Stimulated activated CD8-positive, alpha-beta memory T cell treated with anti-CD3 and anti-CD28 coated beads, Interleukin-15, amount 100 ng/mL, for 24 hours (primary cell): Measurements from ENCODE around the gene TUBB4B.

Source experiments
- DNase-seq: peaks from one replicate; pipeline ENCODE4 v3.0.0-alpha.2; 2020; ENCODE audit warnings: low read depth

TUBB4B gene

DNA sequence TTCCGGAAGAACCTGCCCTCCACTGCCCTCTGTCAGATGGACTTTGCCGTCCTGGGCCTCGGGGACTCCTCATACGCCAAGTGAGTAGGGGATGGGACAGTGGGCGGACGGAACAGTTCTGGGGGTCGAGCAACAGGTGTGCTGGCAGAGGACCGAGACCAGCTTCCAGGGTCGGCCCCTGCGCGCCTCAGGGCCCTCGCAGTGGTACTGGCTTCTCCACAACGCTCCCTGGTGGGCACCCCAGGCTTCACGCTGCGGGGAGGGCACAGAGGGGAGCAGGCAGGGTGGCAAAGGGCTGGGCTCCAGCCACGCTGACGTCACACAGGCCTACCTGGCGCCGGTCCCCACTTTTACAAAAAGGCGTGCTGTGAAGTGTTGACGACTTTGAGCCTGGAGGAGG lies 28.6 kb upstream of the TUBB4B start:
- no peak for DNase-seq

DNA sequence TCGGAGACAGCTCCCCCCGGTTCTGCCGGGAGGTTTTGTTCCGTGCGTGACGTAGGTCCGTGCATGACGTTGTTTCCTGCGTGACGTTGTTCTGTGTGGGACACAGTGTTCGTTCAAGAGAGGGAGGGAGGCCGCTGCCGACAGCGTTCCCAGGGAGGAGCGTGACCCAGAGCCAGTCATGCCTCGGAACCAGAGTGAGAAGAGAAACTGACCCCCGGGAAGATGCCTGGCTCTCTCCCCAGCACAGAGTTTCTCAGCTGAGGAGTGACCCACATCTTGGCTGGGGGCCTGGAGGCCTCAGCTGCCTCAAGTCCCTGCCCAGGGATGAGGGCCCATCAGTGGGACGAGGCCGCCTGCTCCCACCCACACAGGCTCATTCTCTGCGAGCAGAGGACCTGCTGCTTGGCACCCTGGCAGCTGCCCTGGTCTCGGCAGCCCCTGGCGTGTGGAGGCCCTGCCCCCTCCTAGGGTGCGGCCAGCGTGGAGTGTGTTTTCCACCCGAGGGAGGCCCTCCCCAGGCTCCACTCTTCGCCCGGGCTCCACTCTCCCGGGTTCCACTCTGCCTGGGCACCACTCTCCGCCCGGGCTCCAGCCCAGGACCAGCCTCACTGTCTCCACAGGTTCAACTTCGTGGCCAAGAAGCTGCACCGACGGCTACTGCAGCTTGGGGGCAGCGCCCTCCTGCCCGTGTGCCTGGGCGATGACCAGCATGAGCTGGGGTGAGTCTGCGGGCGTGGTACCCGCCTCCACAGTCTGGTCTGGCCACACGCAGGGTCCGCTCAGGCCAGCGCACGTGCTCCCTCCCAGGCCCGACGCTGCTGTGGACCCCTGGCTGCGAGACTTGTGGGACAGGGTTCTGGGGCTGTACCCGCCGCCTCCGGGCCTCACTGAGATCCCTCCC lies 27.7 kb upstream of the TUBB4B start:
- no peak for DNase-seq

DNA sequence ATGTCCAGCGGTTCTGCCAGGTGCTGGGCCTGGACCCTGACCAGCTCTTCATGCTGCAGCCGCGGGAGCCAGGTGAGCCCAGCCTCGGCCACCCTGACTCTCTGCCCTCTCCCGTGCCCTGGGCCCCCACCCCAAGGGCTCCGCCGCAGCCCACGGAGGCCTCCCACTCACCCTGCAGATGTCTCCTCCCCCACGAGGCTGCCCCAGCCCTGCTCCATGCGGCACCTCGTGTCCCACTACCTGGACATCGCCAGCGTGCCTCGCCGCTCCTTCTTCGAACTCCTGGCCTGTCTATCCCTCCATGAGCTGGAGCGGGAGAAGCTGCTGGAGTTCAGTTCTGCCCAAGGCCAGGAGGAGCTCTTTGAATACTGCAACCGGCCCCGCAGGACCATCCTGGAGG lies 26.5 kb upstream of the TUBB4B start:
- DNase-seq = no peak

DNA sequence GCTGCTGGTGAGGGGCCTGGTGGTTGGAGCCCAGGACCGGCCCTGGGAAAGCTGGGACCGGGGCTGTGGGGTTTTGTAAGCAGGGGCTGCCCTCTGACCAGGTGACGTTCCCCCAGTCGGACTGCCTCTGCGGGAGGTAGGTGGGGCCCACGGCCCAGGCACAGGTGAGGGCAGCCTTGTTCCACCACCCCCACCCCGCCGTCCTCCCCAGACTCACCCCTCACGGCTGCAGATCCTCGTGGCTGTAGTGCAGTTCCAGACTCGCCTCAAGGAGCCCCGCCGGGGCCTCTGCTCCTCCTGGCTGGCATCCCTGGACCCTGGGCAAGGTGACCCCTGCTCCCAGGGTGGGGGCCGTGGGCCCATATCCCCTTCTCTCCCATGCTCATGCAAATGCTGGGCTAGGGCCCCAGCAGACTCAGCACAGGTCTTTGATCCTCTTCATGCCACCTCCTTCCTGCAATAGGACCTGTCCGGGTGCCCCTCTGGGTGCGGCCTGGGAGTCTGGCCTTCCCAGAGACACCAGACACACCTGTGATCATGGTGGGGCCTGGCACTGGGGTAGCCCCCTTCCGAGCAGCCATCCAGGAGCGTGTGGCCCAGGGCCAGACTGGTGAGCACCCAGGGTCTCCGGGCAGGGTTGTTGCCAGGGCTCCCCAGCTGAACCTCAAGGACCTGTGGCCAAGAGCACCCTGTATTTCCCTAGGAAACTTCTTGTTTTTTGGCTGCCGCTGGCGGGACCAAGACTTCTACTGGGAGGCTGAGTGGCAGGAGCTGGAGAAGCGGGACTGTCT lies 25.7 kb upstream of the TUBB4B start:
- DNase-seq = no peak

DNA sequence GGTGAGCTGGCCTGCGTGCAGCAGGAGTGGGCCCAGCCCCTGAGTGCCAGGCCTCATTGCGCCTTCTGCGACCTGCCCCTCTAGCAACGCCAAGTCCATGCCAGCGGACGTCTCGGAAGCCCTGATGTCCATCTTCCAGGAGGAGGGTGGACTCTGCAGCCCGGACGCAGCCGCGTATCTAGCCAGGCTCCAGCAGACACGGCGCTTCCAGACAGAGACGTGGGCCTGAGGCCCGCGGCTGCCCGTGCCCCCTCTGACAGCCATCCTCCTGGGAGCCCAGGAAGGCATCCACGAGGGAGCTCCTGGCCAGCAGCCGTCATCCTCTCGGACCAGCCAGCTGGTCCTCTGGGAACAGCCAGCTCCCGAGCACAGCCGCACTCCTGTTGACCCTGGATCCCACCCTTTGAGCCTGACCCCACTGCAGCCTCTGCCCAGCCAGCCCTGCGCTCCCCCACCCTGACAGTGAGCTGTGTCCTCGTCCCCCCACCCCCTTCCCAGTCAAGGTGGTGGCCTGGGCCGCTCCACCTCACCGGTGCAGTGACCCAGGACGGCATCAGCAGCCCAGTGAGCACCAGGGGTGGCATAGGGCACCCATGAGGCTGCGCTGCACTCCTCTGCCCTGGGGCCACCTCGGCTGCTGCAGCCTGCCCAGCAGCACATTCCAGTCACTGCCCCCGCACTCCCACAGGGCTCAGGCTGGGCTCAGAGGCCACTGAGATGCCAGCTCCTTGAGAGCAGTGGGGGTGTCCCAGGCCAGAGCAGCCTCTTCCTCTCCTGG lies 24.7 kb upstream of the TUBB4B start:
- no peak for DNase-seq

DNA sequence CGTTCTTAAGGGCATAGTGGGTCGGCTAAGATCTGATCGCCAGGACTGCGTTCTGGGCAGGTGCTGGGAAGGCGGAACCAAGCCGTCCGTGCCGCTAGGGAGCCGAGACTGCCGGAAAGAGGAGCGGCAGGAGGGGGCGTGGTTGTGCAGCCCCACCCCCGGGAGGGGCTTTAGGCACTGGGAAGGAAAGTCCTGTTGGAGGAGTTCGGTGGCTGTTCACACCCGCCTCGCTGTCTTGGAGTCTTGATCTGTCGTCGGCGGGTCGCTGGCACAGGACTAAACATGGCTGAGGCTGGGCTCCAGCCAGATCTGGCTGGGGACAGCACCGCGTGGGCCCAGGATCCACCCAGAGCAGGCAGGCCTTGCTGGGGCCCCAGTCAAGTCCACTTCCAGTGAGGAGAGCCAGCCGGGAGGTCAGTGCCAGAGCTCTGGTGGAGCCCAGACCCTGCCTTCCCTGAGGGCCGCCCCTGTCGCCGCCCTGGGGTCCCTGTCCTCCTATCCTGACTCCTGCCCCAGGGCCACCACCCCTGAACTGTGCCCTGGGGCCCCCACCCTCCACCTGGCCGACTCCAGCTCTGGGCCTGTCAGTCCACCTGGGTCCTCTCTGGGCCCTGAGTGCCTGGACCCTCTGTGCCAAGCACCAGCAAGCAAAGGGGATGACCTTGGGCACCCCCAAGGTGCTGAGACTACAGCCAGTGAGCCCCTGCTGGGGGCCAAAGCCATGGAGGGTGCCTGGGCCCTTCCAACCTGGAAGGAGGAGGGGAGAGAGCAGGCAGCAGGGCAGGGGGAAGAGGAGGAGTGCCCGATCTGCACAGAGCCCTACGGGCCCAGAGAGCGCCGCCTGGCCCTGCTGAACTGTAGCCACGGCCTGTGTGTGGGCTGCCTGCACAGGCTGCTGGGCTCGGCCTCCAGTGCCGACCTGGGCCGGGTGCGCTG lies 23.5 kb upstream of the TUBB4B start:
- DNase-seq = no peak

DNA sequence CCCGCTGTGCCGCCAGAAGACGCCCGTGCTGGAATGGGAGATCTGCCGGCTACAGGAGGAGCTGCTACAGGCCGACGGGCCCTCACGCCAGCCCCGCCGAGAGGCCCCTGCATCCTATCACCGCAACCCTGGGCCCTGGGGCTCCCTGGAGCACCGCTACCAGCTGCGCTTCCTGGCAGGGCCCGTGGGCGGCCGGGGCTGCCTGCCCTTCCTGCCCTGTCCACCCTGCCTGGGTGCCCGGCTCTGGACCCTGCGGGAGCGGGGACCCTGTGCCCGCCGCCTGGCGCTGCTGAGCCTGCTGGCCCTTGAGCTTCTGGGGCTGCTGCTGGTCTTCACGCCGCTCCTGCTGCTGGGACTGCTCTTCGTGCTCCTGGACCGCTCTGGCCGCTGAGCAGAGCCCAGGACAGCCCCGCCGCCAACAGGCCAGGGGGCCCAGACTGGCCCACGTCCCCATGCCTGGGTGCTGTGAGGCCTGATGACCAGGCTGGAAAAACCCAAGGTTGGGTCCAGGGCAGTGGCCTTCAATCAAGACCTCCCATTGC lies 22.8 kb upstream of the TUBB4B start:
- DNase-seq = no peak

DNA sequence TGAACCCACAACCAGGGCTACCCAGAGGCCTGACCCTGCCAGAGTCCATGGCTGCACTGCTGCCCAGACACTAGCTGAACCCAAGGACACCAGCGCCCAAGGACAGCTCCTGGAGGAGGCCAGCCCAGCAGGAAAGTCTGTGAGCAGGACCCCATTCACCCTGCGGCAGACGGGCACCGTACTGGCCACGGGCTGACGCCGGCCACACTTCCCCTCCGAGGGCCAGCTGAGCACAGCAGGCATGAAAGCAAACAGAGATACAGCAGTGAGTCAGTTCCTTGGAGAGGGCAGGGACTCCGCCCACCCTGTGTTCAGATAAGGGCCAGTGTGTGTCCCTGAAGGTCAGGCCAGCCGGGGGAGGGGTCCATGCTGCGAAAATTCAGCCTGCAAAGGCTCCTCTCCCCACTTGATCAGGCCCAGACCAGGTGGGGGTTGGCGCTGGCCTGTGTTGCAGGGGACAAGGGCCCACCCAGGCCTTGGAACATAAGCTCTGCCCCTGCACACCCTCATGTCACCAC lies 22.3 kb upstream of the TUBB4B start:
- no peak for DNase-seq

DNA sequence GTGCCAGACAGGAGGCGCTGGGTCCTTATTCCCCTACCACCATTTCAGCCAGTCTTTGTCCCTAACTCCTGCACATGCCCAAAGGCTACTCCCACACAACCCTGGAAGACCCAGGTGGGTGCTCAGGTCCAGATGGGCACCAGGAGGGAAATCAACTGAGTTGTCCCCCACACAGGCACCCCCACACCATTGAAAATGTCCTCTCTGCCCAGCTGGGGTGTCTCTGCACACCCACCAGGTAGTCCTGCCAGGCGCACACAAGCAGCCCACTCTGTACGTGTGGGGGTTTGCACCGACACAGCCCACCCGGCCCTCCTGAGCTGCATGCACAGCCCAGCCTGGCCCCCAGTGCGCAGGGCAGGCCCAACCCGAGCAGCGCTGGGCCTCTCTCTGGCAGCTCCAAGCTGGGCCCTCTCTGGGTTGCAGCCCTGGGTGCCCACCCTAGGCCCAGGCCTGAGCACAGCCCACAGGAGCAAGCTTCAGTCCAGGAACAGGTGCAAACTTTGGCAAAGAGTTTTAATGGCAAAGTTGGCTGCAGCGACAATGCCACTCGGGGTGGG lies 21.2 kb upstream of the TUBB4B start:
- DNase-seq = no peak

DNA sequence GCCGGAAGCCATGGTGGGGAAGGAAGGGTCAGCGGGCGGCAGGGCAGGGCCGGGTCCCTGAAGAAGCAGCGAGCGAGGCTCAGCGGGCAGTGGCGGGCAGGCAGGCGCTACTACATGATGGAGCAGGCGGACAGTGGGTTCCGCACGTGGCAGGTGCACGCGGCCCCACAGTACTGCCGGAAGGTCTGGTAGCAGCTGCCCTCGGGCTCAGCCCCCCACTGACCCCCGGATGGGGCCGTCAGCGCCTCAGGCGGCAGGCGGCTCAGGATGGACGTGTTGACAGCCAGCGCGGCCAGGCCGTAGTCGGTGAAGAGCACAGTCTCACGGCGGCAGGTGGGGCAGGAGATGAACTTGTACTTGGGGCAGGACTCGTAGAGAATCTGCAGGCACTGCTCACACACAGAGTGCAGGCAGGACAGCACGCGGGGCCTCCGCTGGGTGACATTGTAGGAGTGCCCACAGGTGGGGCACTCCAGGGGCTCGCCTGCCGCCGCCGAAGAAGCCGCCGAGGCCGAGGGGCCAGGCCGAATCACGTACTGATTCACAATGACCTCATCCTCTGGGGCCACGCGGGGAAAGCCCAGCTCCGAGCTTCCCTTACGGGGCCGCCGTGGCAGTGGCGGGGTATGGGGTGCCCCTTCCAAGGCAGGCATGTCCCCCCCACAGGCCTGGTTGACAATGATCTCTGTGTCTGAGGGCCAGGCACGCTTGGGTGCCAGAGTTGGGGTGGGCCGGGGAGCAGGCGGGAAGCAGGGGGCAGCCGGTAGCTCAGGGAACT lies 20.6 kb upstream of the TUBB4B start:
- no peak for DNase-seq

DNA sequence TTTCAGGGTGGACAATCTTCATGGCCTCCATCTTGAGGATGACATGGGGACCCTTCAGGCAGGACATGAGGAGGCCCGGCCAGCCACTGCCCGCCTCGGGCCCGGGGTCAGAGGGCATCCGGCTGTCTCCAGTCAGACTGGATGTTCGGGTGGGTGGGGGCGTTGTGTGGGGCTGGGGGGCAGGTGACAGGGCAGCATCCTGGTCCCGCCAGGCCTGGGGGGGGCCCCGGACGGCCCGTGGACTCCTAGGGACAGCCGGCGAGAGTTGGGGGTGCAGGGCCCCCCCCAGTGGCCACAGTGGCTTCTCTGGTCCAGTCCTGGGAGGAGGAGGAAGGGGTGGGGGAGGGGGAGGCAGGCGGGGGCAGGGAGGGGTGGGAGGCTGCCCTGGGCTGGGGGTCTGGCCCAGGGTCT lies 20.0 kb upstream of the TUBB4B start:
- DNase-seq = no peak

DNA sequence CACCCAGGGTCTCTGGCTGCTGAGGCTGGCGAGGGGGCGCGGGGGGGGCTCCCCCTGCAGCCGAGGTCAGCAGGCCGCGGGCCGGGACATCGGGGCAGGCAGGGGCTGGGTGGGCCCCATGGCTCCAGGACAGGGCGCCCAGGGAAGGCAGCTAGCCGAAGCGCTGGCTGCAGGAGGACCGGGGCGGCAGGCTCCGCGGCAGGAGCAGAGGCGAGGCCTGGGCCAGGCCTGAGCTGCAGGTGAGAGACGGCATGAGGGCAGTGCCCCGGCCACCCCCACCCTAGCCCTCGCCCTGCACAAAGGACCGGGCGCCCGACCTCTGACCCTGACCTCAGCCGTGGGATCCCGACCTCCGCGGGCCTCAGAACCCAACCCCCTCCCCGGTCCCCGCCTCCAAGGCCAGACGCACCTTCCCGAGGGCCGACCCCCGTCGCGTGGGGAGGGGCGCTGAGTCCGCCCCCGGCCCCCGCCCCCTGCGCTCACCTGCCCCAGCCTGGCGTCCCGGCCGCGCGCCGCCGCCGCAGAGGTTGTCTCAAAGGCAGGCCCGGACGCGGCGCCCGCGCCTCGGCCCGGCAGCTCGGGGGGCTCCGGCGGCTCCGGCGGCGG lies 19.5 kb upstream of the TUBB4B start:
- no peak for DNase-seq

DNA sequence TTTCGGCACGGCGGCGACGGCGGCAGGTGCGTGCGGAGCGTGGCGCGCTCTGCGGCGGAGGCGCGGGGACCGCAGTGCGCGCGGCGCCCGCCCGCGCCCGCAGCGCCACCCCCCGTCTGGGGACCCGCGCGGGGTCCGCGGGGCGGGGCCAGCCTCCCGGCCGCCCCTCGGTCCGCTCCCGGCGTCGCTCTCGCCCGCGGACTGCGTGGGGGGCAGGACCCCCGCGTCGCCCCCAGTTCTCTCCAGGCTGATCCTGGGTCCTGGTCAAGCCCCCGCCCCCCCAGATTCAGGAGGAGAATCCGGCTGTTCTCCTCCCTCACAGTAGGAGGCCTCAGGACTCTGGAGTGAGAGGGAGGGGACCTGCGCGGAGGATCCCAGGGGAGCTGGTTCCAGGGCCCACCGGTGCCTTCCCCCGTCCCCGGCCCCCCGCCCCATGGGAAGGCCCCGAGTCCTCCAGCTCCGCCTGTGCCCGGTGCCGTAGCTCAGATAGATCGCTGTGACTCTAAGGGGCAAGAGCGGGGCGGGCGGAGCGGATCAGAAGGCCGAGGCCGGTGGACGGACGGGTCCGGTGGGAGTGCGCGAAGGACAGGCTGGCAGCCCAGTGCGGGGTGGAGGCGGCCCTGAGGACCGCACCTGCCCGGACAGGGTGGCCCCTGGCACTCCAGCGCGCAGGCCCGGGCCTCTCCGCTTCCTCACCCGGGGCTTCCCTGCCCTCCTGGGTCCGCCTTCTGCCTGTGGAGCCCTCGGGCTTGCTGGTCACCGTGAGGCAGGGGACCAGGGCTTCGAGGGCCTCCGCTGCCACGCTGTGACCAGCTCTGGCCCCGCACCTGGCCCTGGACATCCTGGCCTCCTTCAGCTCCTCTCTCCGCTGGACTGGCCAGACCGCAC lies 18.7 kb upstream of the TUBB4B start, which contains the start of gene RNF208:
RNF208 (minus strand) TSS at position 51 of the 888 bp plus-strand sequence. CDS start 1,028 bp downstream, outside the sequence.
- DNase-seq = no peak

DNA sequence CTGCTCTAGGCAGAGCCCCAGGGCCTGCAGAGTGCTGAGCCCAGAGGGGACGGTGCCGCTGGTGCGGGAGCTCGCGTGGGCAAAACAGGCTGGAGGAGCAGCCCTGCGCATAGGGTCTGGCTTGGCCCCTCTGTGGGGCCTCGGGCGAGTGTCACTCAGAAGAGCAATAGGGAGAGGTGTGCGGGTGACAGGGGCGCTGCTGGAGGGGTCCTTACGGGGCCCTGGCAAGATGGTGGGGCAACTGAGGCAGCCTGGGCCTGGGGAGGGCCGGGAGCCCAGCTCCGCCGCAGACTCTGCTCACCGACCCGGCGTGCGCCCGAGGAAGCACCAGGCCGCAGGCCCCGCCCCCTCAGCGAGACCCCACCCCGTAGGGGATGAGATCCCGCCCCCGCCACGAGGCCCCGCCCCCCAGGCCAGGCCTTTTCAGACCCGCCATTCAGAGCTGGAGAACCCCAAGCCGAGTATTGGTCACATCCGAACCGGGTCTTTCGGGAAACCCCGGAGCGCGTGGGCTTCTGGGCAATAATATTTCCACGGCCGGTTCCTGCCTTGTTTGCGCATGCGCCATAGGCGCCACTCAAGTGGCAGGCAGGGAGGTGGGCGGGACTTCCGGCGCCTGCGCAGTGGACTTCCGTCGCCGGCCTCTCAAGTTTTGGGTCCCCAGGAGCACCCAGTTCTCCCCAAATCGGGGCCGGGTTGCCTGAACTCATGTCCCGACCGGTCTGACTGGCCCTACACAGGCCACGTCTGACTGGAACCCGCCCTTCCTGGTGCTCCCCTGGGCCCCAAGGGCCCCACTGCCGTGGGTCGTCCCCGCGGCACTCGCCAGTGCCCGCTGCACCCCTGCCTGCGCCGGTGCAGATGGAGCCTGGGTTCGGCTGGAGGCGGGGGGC lies 17.8 kb upstream of the TUBB4B start:
- DNase-seq = peak; percentile 98

DNA sequence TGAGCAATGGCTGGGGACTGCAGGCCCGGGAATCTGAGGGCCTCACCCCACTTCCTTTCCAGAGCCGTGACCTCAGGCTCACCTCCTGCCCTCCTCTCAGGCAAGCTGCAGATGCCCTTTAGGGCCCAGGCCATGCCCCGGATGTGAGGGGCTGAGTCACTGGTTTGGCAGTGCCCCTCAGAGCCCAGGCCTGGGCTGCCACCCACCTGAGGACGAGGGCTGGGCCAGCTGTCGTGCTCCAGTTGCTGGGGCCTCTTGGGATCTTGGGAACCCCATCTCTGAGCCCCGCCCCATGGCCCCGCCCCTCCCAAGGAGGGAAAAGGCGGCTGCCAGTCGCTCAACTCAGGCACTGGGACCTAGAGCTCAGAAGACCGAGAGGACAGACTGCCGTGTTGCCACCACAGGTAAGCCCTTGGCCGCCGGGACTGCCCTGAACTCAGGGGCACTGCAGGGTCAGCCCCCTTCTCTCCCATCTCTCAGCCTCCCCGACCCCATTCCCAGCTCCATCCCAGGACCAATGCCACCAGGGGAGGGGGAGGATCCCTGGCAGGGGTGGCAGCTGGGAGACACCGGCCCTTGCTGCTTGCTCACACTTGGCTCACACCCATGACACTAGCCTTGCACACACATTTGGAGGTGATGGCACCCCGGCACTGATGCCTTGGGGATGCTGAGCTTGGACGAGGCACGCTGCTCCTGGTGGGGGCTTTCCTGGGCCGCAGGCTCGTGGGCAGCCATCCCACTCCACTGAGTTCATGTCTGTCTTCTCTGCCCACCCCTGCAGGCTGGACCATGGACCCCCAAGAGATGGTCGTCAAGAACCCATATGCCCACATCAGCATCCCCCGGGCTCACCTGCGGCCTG lies 16.0 kb upstream of the TUBB4B start, which contains the start of gene CYSRT1:
CYSRT1 (plus strand) TSS at position 345 of the 865 bp plus-strand sequence; CDS start at position 793, 448 bp downstream.
- no peak for DNase-seq
